ENCODE measurements around the gene SHB. TPM values are rescaled to one million over a fixed set of nuclear protein-coding genes. Genes with fewer than 3 reads are reported as not detected.

The SHB gene
- total RNA-seq, result 13.4 and 14.4 TPM in 2 replicates

GRCh38 chr9:38068701-38069628 is at the start of gene SHB:
TSS of gene SHB (minus strand) at chr9:38069227. CDS start at chr9:38068645, 582 bp downstream.

GRCh38 chr9:37903647-37904444 is 165.2 kb downstream of the SHB start, which contains the start of gene SLC25A51:
TSS of gene SLC25A51 (minus strand) at chr9:37904127. CDS start at chr9:37888550, 15,577 bp downstream.

Other genes with a start within 250 kb of the SHB start
- gene SLC25A51, start 165.1 kb downstream of the SHB start, total RNA-seq, result 29.7 and 32.4 TPM in 2 replicates

Data from bronchus fibroblast of lung (primary cell).